ENCODE data around the gene COMT. TPM values are rescaled to one million over a fixed set of nuclear protein-coding genes. Genes with fewer than 3 reads are reported as not detected.
A peak's percentile ranks its signal among the peaks of the same experiment; 100 is the strongest.

The COMT gene
- total RNA-seq, 1 experiment from 2014 or later, result 248 TPM

DNA sequence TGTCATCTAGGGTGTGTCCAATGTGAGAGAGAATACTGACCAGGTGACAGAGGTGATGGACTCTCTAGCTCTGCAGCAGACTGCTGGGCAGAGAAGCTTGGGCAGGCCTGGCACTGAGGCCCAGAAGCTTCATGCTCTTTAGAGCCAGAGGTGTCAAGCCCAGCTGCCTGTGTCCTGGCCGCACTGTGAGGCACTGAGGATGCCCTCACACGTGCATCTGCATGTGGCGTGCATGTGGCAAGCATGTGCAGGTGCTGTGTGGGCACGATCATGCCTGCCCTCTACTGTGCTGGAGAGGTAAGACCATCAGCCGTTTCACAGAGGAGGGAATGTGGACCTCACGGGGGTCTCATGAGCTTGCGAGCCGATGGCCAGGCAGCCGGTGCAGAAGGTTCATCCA, 15.9 kb downstream of the COMT start:
- DNase-seq (ENCODE audit: low read depth), result no peak

DNA sequence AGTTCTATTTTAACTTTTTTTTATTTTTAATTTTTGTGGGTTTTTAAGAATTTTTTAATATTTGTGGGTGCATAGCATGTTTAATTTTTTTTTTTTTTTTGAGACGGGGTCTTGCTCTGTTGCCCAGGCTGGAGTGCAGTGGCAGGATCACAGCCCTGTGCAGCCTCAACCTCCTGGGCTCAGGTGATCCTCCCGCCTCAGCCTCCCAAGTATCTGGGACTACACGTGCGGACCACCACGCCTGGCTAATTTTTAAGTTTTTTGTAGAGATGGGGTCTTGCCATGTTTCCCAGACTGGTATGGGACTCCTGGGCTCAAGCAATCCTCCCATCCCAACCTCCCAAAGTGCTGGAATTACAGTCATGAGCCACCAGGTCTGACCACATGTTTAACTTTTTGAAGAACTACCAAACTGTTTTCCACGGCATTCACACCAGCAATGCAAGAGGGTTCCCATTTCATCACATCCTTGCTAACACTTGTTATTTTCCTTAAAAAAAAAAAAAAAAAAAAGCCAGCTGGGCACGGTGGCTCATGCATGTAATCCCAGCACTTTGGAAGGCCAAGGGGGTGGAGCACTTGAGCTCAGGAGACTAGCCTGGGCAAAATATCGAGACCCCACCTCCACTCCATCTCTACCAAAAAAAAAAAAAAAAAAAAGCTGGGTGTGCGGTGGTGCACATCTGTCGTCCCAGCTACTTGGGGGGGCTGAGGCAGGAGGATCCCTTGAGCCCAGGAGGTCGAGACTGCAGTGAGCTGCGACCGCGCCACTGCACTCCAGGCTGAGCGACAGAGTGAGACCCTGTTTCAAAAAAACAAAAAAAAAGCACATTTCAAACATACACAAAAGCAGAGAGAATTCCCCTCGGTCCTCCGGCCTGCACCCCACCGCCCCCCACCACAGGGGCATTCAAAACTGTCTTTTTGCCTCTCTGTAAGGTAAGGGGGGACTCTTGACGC, 16.8 kb downstream of the COMT start:
- no peak for DNase-seq (ENCODE audit: low read depth)

DNA sequence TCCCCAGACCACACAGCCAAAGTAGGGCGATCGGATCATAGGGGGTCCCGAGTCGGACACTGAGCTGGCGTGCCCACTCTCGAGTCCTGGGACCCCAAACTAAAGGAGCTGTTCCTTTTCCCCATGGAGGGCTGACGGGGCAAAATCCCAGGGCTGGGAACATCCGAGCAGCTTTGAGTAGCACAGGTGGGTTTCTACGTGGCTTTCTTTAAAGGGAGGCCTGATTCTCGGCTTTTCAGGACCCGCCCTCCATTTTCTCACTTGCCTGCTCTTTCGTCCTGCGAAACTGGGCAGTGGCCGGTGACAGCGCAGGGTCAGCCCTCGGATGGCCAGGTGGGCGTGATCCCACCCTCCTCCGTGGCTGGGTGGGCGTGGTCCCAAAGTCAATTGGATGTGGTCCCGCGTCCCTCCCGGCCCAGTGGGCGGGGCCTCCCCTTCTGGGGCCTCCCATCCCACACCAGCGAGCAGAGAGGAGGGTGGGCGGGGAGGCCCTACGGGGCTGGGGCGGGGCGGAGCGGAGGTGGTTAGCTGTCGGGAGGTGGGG, 17.5 kb downstream of the COMT start:
- DNase-seq (ENCODE audit: low read depth), result no peak

DNA sequence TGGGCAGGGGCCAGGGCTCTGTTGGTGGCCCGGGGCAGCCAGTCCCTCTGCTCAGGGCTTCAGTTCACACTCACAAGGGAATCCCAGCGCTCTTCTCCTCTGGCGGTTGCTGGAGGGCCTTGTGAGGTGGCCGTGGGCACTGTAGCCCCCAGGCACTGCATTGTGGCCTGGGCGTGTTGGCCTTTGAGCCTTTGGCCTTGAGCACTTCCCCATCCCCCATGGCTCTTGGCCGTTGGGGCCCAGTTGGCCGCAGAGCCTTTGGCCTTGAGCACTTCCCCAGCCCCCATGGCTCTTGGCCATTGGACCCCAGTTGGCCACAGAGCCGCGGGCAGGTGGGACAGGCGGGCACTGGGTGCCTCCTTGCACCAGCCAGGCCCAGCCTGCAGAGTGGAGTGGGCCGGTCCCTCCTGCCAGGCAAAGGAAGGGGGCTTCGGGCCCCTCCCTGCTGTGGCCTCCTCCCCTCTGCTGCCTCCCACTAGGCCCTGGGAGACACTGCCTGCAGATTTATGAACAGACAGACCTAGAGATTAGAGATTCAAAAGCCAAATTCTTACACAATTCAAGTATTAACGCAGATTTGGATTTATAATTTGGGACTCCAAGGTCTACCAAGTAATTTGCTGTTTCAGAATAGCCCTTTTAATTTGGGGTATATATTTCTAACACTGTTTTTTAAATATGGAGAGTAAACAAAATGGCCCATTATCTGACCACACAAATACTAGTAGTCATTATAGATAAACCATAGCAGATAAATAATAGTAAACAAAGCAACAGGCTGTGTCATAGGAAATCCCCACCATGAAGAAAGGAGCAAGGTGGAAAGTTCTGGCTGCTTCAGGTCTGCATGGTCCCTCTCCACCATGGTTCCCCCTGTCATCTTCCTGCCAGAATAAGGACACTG, 18.3 kb downstream of the COMT start:
- no peak for DNase-seq (ENCODE audit: low read depth)

DNA sequence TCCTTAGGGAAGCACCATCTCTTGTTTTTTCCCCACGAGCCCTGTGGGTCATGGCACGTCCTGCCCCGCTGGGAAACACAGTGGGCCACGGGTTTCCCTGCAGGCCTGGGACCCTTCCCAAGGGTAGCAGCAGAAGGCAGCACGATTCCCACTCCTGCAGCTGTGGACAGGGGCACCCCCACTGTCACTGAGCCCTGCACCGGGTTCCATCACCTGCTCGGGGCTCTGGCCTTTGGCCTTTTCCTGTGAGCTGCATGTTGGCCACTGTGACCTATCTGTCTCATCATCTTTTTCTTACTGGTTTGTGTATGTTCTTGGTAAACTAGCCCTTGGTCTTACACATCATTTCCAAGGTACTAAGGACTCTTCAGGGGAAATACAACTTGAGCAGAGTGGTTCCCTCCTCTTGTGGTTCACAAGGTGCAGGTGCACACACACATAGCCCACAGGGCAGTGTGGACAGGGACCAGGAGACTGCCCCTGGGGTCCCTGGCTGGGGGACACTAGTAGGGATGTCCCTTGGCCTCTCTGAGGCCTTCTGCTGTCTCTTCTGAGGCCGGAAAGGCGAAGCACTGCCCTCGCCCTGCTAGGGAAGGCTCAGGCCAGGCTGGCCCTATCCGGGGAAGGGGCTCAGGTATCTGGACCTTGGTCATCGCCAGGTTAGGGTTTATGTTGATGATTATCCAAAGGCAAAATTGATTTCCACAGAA, 19.1 kb downstream of the COMT start:
- no peak for DNase-seq (ENCODE audit: low read depth)

DNA sequence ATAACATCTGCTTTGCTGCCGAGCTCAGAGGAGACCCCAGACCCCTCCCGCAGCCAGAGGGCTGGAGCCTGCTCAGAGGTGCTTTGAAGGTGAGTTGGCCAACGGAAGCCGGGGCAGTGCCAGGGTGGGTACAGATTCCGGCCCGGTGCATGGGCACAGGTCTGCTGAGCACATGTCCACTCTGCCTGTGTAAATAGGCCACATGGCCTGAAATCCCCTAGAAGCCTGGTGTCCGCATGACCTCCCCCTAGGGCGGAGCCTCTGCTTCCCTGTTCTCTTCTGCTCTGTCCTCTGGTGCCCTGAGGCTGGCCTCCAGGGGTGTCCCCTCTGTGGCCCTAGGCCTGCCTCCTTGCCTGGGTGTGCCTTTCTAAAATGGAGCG, 19.6 kb downstream of the COMT start:
- no peak for DNase-seq (ENCODE audit: low read depth)

DNA sequence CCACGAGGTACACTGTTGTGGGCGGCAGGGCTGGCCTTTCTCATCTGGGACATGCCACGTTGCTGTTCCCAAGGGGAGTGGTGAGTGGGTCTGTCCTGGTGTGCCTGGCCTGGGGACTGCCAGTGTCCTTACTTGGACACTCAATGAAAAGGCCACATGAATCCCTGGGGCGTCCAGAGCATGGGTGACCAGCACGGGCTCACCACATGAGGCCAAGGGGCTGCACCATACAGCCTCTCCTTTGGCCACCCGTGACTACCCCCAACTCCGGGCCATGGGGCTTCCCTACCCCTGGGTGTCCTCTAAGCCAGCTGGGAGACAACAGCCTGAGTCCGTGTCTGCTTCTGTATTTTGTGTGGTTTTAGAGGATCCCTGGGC, 20.3 kb downstream of the COMT start:
- DNase-seq (ENCODE audit: low read depth), result no peak

DNA sequence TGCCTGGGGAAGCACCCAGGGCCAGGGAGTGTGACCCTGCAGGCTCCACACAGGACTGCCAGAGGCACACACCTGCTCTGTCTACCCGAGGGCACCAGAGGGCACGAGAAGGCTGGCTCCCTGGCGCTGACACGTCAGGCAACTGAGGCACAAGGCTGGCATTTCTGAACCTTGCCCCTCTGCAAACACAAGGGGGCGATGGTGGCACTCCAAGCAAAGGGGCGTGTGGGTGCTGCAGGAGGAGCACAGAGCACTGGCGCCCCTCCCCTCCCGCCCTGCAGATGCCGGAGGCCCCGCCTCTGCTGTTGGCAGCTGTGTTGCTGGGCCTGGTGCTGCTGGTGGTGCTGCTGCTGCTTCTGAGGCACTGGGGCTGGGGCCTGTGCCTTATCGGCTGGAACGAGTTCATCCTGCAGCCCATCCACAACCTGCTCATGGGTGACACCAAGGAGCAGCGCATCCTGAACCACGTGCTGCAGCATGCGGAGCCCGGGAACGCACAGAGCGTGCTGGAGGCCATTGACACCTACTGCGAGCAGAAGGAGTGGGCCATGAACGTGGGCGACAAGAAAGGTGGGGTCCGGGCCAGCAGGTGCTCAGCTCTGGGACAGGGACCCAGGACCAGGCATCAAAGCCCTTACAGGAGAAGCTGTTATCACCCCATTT, 20.8 kb downstream of the COMT start:
- peak; percentile 61 for DNase-seq (ENCODE audit: low read depth)

DNA sequence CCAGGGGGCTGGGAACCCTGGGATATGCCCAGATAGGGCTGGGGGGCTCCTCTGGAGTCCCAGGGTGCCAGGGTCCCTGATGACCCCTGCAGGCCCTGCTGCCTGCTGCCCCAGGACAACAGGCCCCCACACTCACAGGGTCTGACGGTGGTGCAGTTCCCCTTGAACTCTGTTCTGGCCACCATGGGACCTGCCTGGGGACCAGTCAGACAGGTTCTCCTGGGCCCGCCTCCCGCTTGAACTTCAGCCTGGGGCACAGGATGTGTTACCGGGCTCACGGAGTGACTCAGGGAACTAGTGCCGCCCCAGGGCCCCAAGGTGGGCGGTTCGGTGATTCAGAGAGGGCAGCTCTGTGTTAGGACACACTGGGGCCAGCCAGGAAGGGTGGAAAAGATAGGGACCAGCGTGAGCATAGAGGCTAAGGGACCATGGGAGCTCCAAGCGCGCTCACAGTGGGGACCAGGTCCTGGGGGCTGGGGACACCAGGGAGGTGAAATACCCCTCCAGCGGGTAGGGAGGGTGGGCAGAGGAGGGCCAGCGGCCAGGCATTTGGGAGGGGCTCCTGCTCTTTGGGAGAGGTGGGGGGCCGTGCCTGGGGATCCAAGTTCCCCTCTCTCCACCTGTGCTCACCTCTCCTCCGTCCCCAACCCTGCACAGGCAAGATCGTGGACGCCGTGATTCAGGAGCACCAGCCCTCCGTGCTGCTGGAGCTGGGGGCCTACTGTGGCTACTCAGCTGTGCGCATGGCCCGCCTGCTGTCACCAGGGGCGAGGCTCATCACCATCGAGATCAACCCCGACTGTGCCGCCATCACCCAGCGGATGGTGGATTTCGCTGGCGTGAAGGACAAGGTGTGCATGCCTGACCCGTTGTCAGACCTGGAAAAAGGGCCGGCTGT, 21.6 kb downstream of the COMT start:
- DNase-seq (ENCODE audit: low read depth), result peak; percentile 92

DNA sequence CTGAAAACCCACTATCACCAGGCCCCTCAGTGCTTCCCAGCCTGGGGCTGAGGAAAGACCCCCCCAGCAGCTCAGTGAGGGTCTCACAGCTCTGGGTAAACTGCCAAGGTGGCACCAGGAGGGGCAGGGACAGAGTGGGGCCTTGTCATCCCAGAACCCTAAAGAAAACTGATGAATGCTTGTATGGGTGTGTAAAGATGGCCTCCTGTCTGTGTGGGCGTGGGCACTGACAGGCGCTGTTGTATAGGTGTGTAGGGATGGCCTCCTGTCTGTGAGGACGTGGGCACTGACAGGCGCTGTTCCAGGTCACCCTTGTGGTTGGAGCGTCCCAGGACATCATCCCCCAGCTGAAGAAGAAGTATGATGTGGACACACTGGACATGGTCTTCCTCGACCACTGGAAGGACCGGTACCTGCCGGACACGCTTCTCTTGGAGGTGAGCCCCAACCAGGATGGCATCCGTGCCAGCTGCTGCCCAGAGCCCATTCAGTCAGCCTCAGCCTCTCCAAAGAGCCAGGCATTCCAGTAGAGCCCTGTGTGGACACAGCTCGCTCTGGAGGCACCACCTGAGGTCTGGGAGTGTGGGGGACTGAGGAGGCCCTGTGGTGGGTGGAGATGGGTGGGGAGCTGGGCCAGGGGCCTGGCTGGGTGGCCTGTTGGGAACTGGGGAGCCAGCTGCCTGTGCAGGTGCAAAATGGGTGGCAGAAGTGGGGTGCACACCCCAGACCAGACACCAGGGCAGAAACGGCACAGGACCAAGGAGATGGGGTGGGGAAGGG, 22.5 kb downstream of the COMT start:
- DNase-seq (ENCODE audit: low read depth), result no peak

DNA sequence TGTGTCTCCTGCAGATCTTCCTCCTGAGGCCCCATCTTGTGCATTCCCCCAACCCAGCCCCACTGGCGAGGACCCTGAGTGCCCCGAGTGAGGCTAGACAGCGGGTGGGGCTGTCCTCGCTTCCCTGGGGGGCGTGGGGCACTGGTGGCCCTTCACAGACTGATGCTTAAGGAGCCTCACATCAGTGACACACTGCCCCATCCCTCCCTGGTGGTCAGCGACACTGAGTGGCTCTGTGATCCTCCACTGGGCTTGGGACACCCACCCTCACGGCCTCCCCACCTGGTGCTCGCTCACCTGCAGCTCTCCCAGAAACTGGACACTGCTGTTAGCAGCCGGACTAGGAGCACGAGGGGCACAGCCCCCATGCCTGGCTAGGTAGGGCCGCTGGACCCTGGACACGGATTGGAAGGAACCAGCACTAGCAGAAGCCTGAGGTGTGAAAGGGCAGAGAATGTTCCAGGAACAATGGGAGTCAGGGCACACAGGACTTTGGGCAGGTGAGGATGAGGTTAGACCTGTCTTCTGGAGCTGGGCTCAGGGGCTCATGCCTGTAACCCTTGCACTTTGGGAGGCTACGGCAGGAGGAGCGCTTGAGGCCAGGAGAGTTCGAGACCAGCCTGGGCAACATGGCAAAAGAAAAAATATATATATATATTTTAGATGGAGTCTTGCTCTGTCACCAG, 23.3 kb downstream of the COMT start:
- DNase-seq (ENCODE audit: low read depth), result no peak

DNA sequence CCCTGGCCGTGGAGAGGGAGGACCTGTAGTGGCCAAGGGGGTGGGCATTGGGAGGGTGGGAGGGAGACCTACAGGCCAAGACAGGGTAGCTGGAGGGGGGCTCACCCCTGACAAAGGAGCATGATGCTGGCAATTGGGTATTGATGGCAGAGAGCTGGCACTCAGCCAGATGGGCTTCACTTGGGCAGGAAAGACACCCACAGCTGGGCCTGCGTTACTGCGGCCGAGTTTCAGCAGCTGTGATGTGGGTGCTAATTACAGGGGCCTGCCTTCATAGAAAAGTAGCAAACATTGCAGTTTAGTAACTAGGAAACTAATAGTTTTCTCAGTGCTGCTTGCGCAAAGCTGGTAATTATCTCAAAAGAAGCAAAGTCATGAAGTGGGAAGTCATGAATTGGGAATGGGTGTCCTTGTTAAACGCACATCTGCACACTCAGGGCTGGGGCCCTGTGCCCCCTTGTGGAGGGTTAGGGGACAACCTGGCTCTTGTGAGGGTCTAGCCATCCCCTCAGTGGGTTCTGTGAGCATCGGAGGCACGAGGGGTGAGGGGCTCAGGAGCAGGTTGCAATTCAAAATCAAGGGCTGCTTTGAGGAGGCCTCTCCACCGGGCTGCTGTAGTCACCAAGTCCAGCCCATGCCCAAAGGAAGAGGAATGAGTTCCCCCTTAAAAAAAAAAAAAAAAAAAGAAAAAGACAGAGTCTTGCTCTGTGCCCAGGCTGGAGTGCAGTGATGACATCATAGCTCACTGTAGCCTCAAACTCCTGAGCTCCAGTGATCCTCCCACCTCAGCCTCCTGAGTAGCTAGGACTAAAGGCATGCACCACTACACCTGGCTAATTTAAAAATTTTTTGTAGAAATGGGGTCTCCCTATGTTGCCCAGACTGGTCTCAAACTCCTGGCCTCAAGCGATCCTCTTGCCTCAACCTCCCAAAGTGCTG, 24.5 kb downstream of the COMT start:
- no peak for DNase-seq (ENCODE audit: low read depth)

DNA sequence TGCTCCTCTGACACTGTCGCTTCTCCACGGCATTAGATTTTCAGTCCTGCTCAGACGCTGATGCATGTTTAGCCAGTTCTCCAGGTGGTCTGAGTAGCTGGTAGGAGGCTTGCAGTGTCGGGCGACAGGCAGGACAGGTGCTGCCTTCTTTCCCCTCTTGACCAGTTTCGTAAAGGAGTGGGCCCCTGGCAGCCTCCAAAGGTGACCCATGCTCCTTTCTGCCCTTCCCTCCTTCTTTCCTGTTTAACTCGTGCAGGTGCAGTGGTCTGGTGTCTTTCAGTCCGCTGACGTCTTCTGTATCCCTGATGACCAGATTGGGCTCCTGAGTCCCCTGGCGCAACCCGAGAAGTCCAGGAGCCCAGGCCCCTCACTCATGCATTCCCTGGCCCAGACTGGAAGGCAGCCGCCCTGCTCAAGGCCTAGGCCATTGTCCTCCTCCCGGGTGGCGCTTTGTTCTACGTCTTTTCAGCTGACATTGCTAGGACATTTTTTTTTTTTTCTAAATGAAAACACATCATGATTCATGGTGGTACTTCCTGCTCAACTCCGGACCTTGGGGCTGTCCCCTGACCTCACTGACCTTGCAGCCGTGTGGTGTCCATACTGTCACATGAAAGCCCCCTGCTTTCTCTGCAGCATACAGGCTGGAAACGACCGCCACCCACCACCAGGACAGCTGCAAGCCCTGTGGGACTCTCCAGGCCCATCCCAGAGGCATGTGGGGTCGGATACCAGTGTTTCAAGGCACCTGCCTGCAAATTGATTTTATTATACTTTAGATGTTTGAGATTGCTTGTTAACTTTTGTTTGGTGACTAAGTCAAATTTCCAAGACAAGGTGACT, 25.6 kb downstream of the COMT start:
- no peak for DNase-seq (ENCODE audit: low read depth)

DNA sequence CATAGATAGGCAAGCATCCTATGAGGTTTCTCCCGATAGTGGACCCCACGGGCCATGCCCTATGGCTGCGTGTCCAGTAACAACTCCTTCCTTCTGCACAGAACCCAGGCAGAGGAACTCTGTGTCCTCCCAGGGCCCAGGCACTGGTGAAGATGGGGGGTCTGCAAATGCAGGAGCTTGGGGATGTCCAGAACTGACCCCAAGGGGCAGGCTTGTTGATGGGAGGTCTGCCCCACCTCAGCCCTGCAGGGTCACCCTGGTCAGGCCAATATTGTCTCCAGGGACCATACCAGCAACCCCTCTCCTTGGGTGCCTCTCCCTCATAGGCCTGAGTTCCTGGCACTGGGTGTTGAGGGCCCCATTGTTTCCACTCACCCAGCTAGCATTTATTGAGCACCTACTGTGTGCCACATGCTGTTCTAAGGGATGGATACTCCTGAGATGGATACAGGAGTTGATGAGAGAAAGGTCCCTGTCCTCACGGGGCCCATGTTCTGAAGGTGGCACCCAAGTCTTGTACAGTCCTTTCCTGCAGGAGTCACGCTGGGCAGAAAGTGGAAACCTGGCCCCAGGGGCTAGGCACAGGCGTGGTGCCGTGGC, 26.4 kb downstream of the COMT start:
- DNase-seq (ENCODE audit: low read depth), result no peak

DNA sequence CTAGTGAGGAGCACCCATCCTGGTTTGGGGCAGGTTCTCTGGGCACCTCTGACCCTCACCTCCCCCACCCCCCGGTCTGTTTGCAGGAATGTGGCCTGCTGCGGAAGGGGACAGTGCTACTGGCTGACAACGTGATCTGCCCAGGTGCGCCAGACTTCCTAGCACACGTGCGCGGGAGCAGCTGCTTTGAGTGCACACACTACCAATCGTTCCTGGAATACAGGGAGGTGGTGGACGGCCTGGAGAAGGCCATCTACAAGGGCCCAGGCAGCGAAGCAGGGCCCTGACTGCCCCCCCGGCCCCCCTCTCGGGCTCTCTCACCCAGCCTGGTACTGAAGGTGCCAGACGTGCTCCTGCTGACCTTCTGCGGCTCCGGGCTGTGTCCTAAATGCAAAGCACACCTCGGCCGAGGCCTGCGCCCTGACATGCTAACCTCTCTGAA, 26.9 kb downstream of the COMT start:
- no peak for DNase-seq (ENCODE audit: low read depth)

Measured in M059J (cell line).